KMS-11 (cell line): ENCODE measurements around the gene RNF2.

Source experiments
- H2AFZ ChIP-seq: fragments of 200-600 bp; sonication (generic); 2 replicates; pipeline ENCODE4 v1.6.1; 2016; ENCODE audit warnings: antibody characterized with exemption, mixed run types, low read depth
- H3K27ac ChIP-seq: fragments of 200-600 bp; sonication (generic); 2 replicates; pipeline ENCODE4 v1.6.1; 2016; ENCODE audit warnings: mild to moderate bottlenecking, mixed run types
- H3K27me3 ChIP-seq: fragments of 200-600 bp; sonication (generic); 2 replicates; pipeline ENCODE4 v1.6.1; 2017; ENCODE audit warnings: mild to moderate bottlenecking, low read depth, mixed run types, moderate library complexity; ENCODE audit not compliant: insufficient read depth
- H3K36me3 ChIP-seq: fragments of 200-600 bp; sonication (generic); 2 replicates; pipeline ENCODE4 v1.6.1; 2017; ENCODE audit warnings: mild to moderate bottlenecking, mixed run types; ENCODE audit not compliant: insufficient read depth
- H3K4me1 ChIP-seq: fragments of 200-600 bp; sonication (generic); 2 replicates; pipeline ENCODE4 v1.6.1; 2016; ENCODE audit warnings: mild to moderate bottlenecking, low read depth, mixed run types; ENCODE audit not compliant: poor library complexity, severe bottlenecking
- H3K4me2 ChIP-seq: fragments of 200-600 bp; sonication (generic); 2 replicates; pipeline ENCODE4 v1.7.0; 2016; ENCODE audit warnings: mild to moderate bottlenecking, mixed run types
- H3K4me3 ChIP-seq: fragments of 200-600 bp; sonication (generic); IDR thresholded peaks from 2 replicates; pipeline ENCODE4 v1.6.1; 2017; ENCODE audit warnings: low read depth, low read length, mixed read lengths; ENCODE audit not compliant: insufficient read depth
- H3K79me2 ChIP-seq: fragments of 200-600 bp; sonication (generic); 2 replicates; pipeline ENCODE4 v1.6.1; 2016; ENCODE audit warnings: low read depth, mixed run types; ENCODE audit not compliant: insufficient read depth
- H3K9ac ChIP-seq: fragments of 200-600 bp; sonication (generic); 2 replicates; pipeline ENCODE4 v1.6.1; 2016; ENCODE audit warnings: mild to moderate bottlenecking, mixed run types
- H4K20me1 ChIP-seq: fragments of 200-600 bp; sonication (generic); 2 replicates; pipeline ENCODE4 v1.6.1; 2016; ENCODE audit warnings: mild to moderate bottlenecking, mixed run types; ENCODE audit not compliant: insufficient read depth
- TF ChIP-seq, protein P1 (sequence below): fragments of 200-600 bp; sonication (generic); conservative IDR thresholded peaks from 2 replicates; pipeline ENCODE4 v1.6.1; 2017; ENCODE audit warnings: low read depth, mild to moderate bottlenecking, antibody characterized with exemption, low read length, moderate library complexity, mixed read lengths

The RNF2 gene

GRCh38 chr1:185110145-185110544 is 64.8 kb downstream of the RNF2 start:
- TF ChIP-seq, protein P1, sequence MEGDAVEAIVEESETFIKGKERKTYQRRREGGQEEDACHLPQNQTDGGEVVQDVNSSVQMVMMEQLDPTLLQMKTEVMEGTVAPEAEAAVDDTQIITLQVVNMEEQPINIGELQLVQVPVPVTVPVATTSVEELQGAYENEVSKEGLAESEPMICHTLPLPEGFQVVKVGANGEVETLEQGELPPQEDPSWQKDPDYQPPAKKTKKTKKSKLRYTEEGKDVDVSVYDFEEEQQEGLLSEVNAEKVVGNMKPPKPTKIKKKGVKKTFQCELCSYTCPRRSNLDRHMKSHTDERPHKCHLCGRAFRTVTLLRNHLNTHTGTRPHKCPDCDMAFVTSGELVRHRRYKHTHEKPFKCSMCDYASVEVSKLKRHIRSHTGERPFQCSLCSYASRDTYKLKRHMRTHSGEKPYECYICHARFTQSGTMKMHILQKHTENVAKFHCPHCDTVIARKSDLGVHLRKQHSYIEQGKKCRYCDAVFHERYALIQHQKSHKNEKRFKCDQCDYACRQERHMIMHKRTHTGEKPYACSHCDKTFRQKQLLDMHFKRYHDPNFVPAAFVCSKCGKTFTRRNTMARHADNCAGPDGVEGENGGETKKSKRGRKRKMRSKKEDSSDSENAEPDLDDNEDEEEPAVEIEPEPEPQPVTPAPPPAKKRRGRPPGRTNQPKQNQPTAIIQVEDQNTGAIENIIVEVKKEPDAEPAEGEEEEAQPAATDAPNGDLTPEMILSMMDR: no peak

DNA sequence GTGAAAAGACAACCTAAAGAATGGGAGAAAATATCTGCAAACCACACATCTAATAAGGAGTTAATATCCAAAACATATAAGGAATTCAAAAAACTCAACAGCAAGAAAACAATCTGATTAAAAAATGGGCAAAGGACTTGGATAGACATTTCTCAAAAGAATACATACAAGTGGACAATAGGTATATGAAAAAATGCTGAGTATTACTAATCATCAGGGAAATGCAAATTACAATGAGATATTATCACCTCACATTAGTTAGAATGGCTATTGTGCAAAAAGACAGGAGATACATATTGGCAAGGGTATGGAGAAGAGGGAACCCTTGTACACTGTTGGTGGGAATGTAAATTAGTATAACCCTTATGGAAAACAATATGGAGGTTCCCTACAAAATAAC is 66.5 kb downstream of the RNF2 start:
- Histone ChIP-seq H3K27ac (no peak overlapping the region), H4K20me1 (no peaks in the 10 kb centered on the region), H3K4me1 (peaks cover 8% of the 10 kb centered on the region), H3K27me3 (no peaks in the 10 kb centered on the region), H3K36me3 (no peaks in the 10 kb centered on the region), H3K9ac (no peak overlapping the region), H3K4me3 (no peak overlapping the region), H3K4me2 (no peak overlapping the region), H3K79me2 (no peaks in the 10 kb centered on the region), H2AFZ (no peak overlapping the region)
- TF ChIP-seq, protein P1: no peak

More at GRCh38 chr1:185110145-185110544, 64.8 kb downstream of the RNF2 start:
- Histone ChIP-seq H3K4me1 (peaks cover 8% of the 10 kb centered on the region), H3K4me2 (no peak overlapping the region), H3K36me3 (no peaks in the 10 kb centered on the region), H3K9ac (no peak overlapping the region), H4K20me1 (no peaks in the 10 kb centered on the region), H2AFZ (no peak overlapping the region), H3K79me2 (no peaks in the 10 kb centered on the region), H3K27me3 (no peaks in the 10 kb centered on the region), H3K27ac (no peak overlapping the region), H3K4me3 (no peak overlapping the region)

GRCh38 chr1:185112356-185112755 is 67.0 kb downstream of the RNF2 start:
- H3K4me2 ChIP-seq: no peak overlapping the region
- TF ChIP-seq, protein P1: no peak
- H3K4me1 ChIP-seq: peaks cover 8% of the 10 kb centered on the region
- no peak overlapping the region for H3K9ac ChIP-seq
- no peaks in the 10 kb centered on the region for H3K27me3 ChIP-seq
- no peak overlapping the region for H3K27ac ChIP-seq
- H3K4me3 ChIP-seq: no peak overlapping the region
- no peaks in the 10 kb centered on the region for H3K79me2 ChIP-seq
- no peak overlapping the region for H2AFZ ChIP-seq
- H3K36me3 ChIP-seq: no peaks in the 10 kb centered on the region
- H4K20me1 ChIP-seq: no peaks in the 10 kb centered on the region

DNA sequence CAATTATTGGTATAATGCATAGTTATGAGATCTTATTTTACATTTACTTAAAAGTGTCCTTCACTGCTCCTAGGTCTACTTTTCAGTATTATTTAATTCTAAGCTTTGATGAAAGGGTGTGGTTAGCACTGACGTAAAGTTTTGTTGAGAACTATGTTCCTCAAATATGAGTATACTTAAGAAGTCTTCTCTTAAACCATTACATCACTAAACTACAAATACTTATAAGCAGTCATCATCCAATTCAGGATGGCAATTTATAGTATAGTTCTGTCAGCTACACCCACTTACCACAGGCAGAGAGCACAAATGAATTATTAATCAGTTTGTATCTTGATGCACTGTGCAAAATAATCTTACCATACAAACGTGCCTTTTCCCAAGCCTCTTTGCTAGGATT is 84.3 kb downstream of the RNF2 start:
- no peaks in the 10 kb centered on the region for H3K36me3 ChIP-seq
- TF ChIP-seq, protein P1: no peak
- H3K4me3 ChIP-seq: no peak overlapping the region

More for the DNA sequence above, 84.3 kb downstream of the RNF2 start:
- Histone ChIP-seq H4K20me1 (no peaks in the 10 kb centered on the region), H3K27me3 (no peaks in the 10 kb centered on the region), H2AFZ (no peak overlapping the region), H3K9ac (no peak overlapping the region), H3K27ac (no peak overlapping the region), H3K4me1 (no peaks in the 10 kb centered on the region), H3K79me2 (no peaks in the 10 kb centered on the region), H3K4me2 (no peak overlapping the region)
